Thoracic aorta (tissue), 2 donors: ENCODE results near the gene SRC. TPM values are rescaled to one million over a fixed set of nuclear protein-coding genes. Genes with fewer than 3 reads are reported as not detected.

Experiments used
- ATAC-seq: fragments of 150-250 bp; one replicate; pipeline ENCODE4 v1.8.0; 2017; ENCODE audit warnings: low read depth; ENCODE audit not compliant: insufficient number of reproducible peaks, low FRiP score
- DNase-seq: peaks from one replicate; pipeline ENCODE4 v3.0.0-alpha.2; 2020; ENCODE audit warnings: low spot score
- H3K27ac ChIP-seq, 2 donors: fragments of 200-600 bp; sonication (generic); 1 replicate in 1 of 2; 2 replicates in 1 of 2; pipeline ENCODE4 v1.5.1; 2016; ENCODE audit warnings: mild to moderate bottlenecking in 2 of 2, moderate library complexity in 2 of 2
- H3K27me3 ChIP-seq: fragments of 200-600 bp; sonication (generic); replicated peaks from 2 replicates; pipeline ENCODE4 v1.6.0; 2016; ENCODE audit warnings: mild to moderate bottlenecking; ENCODE audit not compliant: insufficient read depth
- H3K36me3 ChIP-seq: fragments of 200-600 bp; sonication (generic); one replicate; pipeline ENCODE4 v1.5.1; 2016
- H3K4me1 ChIP-seq, 2 donors: fragments of 200-600 bp; sonication (generic); 1 replicate in 1 of 2; 2 replicates in 1 of 2; pipeline versions ENCODE4 v1.5.1 to v1.6.0; 2016; ENCODE audit warnings: low read depth in 2 of 2, mild to moderate bottlenecking in 1 of 2; ENCODE audit not compliant: control insufficient read depth in 1 of 2
- H3K4me3 ChIP-seq: fragments of 200-600 bp; sonication (generic); 2 replicates; pipeline ENCODE4 v1.5.1; 2016; ENCODE audit warnings: mild to moderate bottlenecking
- H3K9me3 ChIP-seq: fragments of 200-600 bp; sonication (generic); 2 replicates; pipeline ENCODE4 v1.5.1; 2016
- CTCF ChIP-seq: fragments of 200-600 bp; sonication (generic); IDR thresholded peaks from one replicate; pipeline ENCODE4 v1.5.1; 2019; ENCODE audit warnings: antibody characterized with exemption
- total RNA-seq, 2 donors: library from RNA; depleted of rRNA; stranded (reverse); fragments of >200 nt; gene quantifications; one replicate each; pipeline versions ENCODE4 v1.1.0 to v1.2.3, GENCODE V29; 2016

The SRC gene
- total RNA-seq, 2 donors from 2014 or later: 80.3 to 89.0 TPM

DNA sequence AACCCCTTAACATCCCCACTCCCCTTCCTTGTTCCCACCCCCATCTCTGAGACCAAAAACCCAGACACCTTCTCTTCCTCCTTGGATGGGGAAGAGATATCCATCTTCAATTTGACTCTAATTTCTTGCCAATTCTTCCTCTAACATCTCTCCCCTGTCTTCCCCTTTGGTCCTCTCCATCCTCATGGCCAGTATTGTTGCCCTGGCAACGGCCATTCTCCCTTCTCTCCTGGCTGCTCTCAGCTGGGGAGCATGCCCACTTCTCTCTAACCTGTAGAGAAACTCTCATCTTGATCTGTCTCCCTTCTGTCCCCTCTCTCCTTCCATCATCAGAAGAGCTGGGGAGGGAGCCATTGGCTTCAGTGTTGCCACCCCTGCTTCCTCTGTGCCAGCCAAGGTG lies 86.7 kb downstream of the SRC start:
- ATAC-seq (no peak), DNase-seq (no peak)
- no peak overlapping the region for H3K4me3 ChIP-seq
- no peaks in the 10 kb centered on the region for H3K27me3 ChIP-seq
- no peaks in the 10 kb centered on the region for H3K36me3 ChIP-seq
- no peak overlapping the region for H3K27ac ChIP-seq
- no peak for TF ChIP-seq CTCF
- no peaks in the 10 kb centered on the region for H3K4me1 ChIP-seq
- H3K9me3 ChIP-seq: no peaks in the 10 kb centered on the region

DNA sequence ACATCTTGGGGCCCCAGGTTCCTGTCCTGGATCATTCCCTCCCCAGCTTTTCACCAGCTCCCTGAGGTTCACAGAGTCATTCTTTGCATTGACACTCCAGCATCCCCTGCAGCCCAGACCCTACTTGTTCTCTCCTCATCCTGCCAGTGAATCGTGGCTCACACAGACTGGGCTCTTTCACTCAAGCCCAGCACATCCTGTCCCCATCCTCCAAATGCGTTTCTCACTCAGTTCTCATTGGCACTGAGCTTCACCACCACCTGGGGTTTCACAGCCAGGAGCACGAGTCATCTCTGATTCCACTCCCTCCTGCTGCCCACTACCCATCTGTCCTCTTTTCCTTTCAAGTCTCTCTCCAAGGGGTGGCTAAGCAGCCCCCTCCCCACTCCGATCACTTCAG lies 89.7 kb downstream of the SRC start:
- no peak for DNase-seq
- Histone ChIP-seq H3K36me3 (no peaks in the 10 kb centered on the region), H3K27ac (no peak overlapping the region), H3K4me3 (no peak overlapping the region), H3K9me3 (no peaks in the 10 kb centered on the region), H3K4me1 (no peaks in the 10 kb centered on the region), H3K27me3 (no peaks in the 10 kb centered on the region)
- no peak for TF ChIP-seq CTCF
- ATAC-seq: no peak

DNA sequence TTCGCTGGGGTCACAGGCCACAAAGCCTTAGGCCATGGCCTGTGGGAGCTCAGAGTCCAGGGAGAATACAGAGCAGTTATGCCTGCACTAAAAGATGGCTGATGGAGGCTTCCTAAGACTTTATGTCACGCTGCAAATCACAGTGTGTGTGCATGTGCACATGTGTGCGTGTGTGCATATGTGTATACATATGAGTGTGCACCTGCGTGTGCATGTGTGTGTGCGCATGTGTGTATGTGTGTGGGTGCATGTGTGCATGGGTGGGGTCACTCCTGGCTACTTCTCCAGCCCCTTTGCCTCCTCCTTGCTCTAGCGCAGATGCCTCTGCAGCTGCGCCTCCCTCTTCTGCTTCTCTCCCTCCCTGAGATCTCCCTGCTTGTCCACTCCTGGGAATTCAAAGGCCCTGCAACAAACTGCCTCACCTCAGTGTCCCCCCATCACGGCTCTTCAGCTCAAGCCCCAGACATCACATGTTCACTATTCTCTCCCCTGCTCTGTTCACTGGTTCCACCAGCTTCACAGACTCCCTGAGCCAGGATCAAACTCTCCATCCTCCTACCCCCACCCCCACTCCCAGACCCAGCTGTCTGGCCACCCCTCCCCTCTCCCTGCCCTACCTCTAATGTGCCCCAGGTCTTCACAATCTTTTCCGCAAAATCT lies 90.7 kb downstream of the SRC start:
- no peaks in the 10 kb centered on the region for H3K36me3 ChIP-seq
- no peak for TF ChIP-seq CTCF
- no peaks in the 10 kb centered on the region for H3K9me3 ChIP-seq
- DNase-seq (no peak), ATAC-seq (no peak)
- H3K27ac ChIP-seq: no peak overlapping the region
- H3K27me3 ChIP-seq: no peaks in the 10 kb centered on the region
- no peak overlapping the region for H3K4me3 ChIP-seq
- H3K4me1 ChIP-seq: no peaks in the 10 kb centered on the region

DNA sequence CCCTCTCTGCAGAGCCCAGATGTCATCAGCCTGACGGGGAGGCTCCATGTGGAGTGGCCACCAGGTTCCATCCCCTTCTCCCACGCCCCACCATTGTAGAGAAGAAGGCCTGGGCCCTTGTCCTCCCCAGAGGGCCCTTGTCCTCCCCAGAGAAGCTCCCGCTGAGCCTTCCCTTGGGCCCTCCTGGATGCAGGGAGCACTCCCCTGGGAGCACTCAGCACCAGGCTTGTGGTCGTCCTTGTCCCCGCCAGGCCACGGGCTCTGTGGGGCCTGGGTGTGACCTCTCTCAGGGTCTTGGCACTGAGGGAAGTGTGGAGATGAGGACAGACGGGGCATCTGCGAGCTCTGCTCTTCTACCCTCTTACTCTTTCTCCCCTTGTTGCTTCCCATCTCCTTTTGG lies 91.7 kb downstream of the SRC start:
- H3K4me3 ChIP-seq: no peak overlapping the region
- no peaks in the 10 kb centered on the region for H3K27me3 ChIP-seq
- no peaks in the 10 kb centered on the region for H3K9me3 ChIP-seq
- no peak for DNase-seq
- no peaks in the 10 kb centered on the region for H3K36me3 ChIP-seq
- H3K27ac ChIP-seq: no peak overlapping the region
- H3K4me1 ChIP-seq: no peaks in the 10 kb centered on the region
- no peak for ATAC-seq
- TF ChIP-seq CTCF: no peak

DNA sequence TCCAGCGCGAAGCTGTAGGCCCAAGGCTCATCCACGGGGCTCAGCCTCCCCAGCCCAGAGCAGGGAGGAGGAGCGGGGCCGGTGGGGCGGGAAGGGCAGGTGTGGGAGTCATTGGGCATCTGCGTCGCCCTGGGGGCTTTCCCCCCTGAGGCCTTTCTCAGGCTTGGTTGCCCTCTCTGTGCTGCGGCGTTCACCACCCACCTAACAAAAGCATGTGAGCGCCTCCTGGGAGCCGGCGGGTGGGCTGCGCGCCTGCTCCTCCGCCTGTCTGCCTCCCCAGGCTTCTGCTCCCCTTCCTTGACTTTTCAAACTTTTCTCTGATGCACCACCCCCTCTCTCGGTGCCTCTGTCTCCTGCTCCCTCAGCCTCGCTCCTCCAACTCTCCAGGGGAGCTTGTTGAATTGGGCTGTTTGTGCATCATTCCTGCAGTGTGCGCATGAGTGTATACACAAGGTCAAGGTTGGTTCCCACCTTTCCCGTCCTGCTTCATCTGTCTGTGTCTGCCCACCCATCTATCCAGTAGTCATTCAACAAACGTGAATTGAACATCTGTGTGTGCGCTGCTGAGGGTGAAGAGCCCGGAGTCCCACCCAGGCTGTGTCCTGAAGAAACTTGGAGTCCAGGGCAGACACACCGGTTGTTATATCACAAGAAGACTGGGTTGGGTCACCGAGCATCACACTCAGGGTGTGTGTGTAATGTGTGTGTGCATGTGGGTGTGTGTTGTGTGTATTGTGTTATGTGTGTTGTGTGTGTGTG lies 92.7 kb downstream of the SRC start:
- TF ChIP-seq CTCF: no peak
- Histone ChIP-seq H3K9me3 (no peaks in the 10 kb centered on the region), H3K4me3 (no peak overlapping the region), H3K27me3 (no peaks in the 10 kb centered on the region), H3K4me1 (no peaks in the 10 kb centered on the region), H3K36me3 (no peaks in the 10 kb centered on the region), H3K27ac (no peak overlapping the region)
- ATAC-seq (no peak), DNase-seq (no peak)
